Immature natural killer cell (primary cell): Measurements from ENCODE around the gene NR2F1. TPM values are rescaled to one million over a fixed set of nuclear protein-coding genes. Genes with fewer than 3 reads are reported as not detected.

Source experiments
- DNase-seq, 3 donors: peaks; one replicate each; pipeline ENCODE4 v3.0.0; 2022; ENCODE audit warnings: mixed read lengths in 1 of 3
- H3K27ac Mint-ChIP-seq, 6 donors: one replicate each; pipeline ENCODE4 v1.8.0; 2020; ENCODE audit warnings: mixed read lengths in 6 of 6, mild to moderate bottlenecking in 5 of 6, inconsistent platforms in 4 of 6, moderate library complexity in 3 of 6
- H3K27me3 Mint-ChIP-seq, 3 donors: one replicate each; pipeline ENCODE4 v1.8.0; 2020 to 2021; ENCODE audit warnings: low read depth in 3 of 3, mild to moderate bottlenecking in 3 of 3, mixed read lengths in 3 of 3, moderate library complexity in 3 of 3, inconsistent platforms in 1 of 3
- H3K36me3 Mint-ChIP-seq, 3 donors: one replicate each; pipeline ENCODE4 v1.8.0; 2020; ENCODE audit warnings: mixed read lengths in 3 of 3, inconsistent platforms in 2 of 3, mild to moderate bottlenecking in 2 of 3
- H3K4me1 Mint-ChIP-seq, 2 donors: one replicate each; pipeline ENCODE4 v1.8.0; 2020; ENCODE audit warnings: inconsistent platforms in 2 of 2, mild to moderate bottlenecking in 2 of 2, mixed read lengths in 2 of 2, moderate library complexity in 1 of 2
- H3K4me3 Mint-ChIP-seq, 5 donors: one replicate each; pipeline ENCODE4 v1.8.0; 2020; ENCODE audit warnings: mild to moderate bottlenecking in 5 of 5, mixed read lengths in 5 of 5, inconsistent platforms in 3 of 5, moderate library complexity in 3 of 5
- H3K9me3 Mint-ChIP-seq, 6 donors: one replicate each; pipeline ENCODE4 v1.8.0; 2020; ENCODE audit warnings: mild to moderate bottlenecking in 6 of 6, mixed read lengths in 6 of 6, inconsistent platforms in 4 of 6, moderate library complexity in 3 of 6
- polyA plus RNA-seq, 3 donors: library from polyadenylated mRNA; unstranded; fragments of 300-500 nt; fragmentation: Illumina TruSeq; gene quantifications; one replicate each; pipeline ENCODE4 v1.2.3, GENCODE V29; 2021

The NR2F1 gene
- polyA plus RNA-seq, 3 donors from 2014 or later: not detected

DNA sequence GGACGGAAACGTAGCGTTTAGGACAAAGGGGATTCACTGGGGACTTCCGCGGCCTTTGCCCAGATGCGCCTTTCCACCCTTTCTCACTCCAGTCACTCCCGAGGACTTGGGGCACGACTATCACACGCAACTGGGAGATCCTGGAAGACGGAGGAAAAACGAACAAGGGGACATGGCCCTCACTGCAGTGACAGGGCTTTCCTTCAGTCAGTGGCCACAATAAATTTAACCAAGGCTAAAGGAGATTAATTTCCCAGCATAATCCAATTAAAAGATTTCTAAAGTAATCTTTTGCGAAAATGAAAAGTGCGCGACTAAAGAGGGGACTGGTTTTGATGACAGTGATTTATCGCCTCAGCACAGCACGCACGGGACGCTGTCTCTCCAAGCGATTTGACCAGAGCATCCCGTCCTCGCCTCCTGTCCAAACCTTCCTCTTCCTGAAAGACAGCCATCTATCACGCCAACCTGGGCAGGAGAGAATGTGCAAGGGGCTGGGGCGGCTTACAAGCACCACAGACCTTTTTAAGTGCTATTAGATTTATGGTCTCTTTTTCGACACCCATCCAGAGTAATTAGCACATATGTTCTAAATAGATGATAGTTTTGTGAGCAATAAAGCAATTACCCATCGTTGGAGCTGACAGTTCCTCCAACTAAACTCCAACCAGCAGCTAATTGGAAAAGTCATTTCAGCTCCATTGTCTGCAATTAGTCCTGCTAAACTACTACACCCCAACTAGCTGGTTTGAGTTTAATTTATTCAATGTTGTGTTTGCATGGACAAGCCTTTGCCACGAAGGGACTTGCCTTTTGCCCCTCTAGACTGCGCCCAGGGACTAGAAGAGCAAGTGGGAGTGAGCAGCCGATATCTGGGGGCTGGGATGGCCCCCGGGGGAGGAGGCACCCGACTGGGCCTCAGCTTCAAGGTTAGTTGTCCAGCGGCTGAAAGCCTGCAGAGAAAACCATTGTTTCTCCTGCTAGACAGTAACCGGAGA lies 9.4 kb upstream of the NR2F1 start:
- Mint-ChIP-seq H3K9me3 (peaks cover 0 to 9% (median 0%) of the 10 kb centered on the region in 6 donors), H3K27ac (no peak overlapping the region), H3K4me3 (peak overlapping the region in 1 of 5 donors; percentile 38), H3K4me1 (peaks cover 24 to 40% of the 10 kb centered on the region in 2 donors), H3K27me3 (peaks cover 23 to 73% (median 54%) of the 10 kb centered on the region in 3 donors), H3K36me3 (no peaks in the 10 kb centered on the region)
- DNase-seq: no peak

GRCh38 chr5:93574491-93575305 lies 8.3 kb upstream of the NR2F1 start:
- DNase-seq: no peak
- Mint-ChIP-seq H3K27ac (no peak overlapping the region), H3K4me3 (no peak overlapping the region), H3K27me3 (peaks cover 23 to 70% (median 48%) of the 10 kb centered on the region in 3 donors), H3K4me1 (peaks cover 26 to 38% of the 10 kb centered on the region in 2 donors), H3K9me3 (peaks cover 0 to 4% (median 0%) of the 10 kb centered on the region in 6 donors), H3K36me3 (no peaks in the 10 kb centered on the region)

GRCh38 chr5:93575461-93576414 lies 7.3 kb upstream of the NR2F1 start:
- DNase-seq: no peak
- H3K27ac Mint-ChIP-seq: no peak overlapping the region
- H3K27me3 Mint-ChIP-seq: peaks cover 17 to 68% (median 46%) of the 10 kb centered on the region in 3 donors
- no peaks in the 10 kb centered on the region for H3K36me3 Mint-ChIP-seq
- H3K4me1 Mint-ChIP-seq: peaks cover 30 to 37% of the 10 kb centered on the region in 2 donors
- H3K4me3 Mint-ChIP-seq: no peak overlapping the region
- peaks cover 0 to 6% (median 0%) of the 10 kb centered on the region in 6 donors for H3K9me3 Mint-ChIP-seq

- H3K4me1 Mint-ChIP-seq: peaks cover 22 to 30% of the 10 kb centered on the region in 2 donors
- peaks cover 17 to 58% (median 35%) of the 10 kb centered on the region in 3 donors for H3K27me3 Mint-ChIP-seq
- no peak overlapping the region for H3K4me3 Mint-ChIP-seq
- DNase-seq: no peak
- peaks cover 0 to 5% (median 0%) of the 10 kb centered on the region in 6 donors for H3K9me3 Mint-ChIP-seq
- no peaks in the 10 kb centered on the region for H3K36me3 Mint-ChIP-seq
- H3K27ac Mint-ChIP-seq: no peak overlapping the region
Measured at GRCh38 chr5:93576994-93577853, 5.8 kb upstream of the NR2F1 start.

DNA sequence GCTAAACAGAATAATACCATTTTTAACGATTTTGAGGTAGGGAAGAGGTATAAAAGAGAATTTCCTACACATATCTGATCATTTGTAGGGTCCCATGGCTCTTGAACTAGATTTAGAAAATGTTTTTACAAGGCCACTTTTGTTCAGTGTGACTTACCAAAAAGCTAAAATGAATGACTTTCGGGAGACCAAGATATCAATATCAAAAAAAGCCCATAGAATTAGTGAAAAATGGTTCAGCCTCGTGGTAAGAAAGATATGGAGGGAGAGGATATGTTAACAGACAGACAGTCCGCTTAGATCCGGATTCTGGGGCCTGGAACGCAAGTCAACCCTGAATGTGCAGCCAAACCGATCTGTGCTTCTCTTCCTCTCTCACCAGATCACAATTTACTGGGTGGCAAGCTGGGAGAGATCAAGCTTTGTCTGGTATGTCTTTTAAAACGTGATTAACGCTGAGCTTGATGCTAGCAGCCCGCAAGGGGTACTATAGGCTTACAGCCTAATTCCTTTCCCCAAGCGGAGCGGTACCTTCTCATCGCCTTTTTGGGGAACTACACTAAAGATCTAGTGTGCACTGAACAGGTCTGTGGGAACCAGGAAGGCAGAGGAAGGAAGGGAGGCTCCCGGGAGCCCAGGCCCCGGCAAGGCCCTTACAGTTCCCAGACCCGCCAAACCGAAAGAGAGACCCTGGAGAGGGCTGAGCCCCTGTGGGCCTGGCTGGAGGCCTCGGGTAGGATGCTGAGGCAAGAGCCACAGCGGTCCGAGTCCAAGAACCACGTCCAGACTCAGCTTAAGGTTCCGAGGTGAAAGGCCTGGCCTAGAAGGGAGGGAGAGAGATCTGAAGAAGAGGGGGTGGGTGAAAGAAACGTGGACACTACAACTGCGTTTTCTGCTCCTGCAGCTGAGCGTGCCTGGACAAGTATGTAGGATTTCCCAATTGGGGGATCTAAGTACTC lies 4.9 kb upstream of the NR2F1 start:
- H3K27ac Mint-ChIP-seq: no peak overlapping the region
- H3K4me1 Mint-ChIP-seq: peaks cover 22 to 30% of the 10 kb centered on the region in 2 donors
- peak overlapping the region in 4 of 5 donors; percentile 46 to 57 (median 50) for H3K4me3 Mint-ChIP-seq
- peaks cover 17 to 50% (median 27%) of the 10 kb centered on the region in 3 donors for H3K27me3 Mint-ChIP-seq
- H3K36me3 Mint-ChIP-seq: no peaks in the 10 kb centered on the region
- H3K9me3 Mint-ChIP-seq: peaks cover 0 to 5% (median 0%) of the 10 kb centered on the region in 6 donors
- no peak for DNase-seq

- no peak overlapping the region for H3K27ac Mint-ChIP-seq
Measured at GRCh38 chr5:93578813-93579691, 4.0 kb upstream of the NR2F1 start.

DNA sequence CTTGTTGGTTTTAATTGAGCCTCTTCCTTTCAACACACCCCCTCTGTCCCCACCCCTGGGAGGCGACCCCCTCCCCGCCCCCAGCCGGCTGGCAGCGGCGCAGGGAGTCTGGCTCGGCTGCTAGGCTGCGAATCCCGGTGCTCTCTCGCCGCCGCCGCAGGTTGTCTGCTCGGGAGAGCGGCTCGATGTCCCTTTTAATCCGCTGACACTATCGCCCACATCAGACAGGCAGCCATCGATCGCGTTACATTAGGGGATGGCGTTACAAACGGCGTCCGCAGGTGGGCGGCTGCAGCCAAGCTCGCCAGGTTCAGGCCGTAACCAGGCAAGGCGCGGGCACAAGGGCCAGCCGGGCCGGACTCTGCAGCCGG lies 3.3 kb upstream of the NR2F1 start:
- Mint-ChIP-seq H3K9me3 (peaks cover 0 to 2% (median 0%) of the 10 kb centered on the region in 6 donors), H3K27ac (no peak overlapping the region), H3K27me3 (peaks cover 11 to 36% (median 20%) of the 10 kb centered on the region in 3 donors), H3K4me3 (peak overlapping the region in 1 of 5 donors; percentile 69), H3K36me3 (no peaks in the 10 kb centered on the region), H3K4me1 (peaks cover 24 to 30% of the 10 kb centered on the region in 2 donors)
- DNase-seq: no peak

More at GRCh38 chr5:93578813-93579691, 4.0 kb upstream of the NR2F1 start:
- Mint-ChIP-seq H3K4me3 (peak overlapping the region; percentile 46 to 57 (median 47)), H3K36me3 (no peaks in the 10 kb centered on the region), H3K4me1 (peaks cover 24 to 30% of the 10 kb centered on the region in 2 donors), H3K27me3 (peaks cover 15 to 43% (median 20%) of the 10 kb centered on the region in 3 donors), H3K9me3 (peaks cover 0 to 2% (median 0%) of the 10 kb centered on the region in 6 donors)
- DNase-seq: no peak

DNA sequence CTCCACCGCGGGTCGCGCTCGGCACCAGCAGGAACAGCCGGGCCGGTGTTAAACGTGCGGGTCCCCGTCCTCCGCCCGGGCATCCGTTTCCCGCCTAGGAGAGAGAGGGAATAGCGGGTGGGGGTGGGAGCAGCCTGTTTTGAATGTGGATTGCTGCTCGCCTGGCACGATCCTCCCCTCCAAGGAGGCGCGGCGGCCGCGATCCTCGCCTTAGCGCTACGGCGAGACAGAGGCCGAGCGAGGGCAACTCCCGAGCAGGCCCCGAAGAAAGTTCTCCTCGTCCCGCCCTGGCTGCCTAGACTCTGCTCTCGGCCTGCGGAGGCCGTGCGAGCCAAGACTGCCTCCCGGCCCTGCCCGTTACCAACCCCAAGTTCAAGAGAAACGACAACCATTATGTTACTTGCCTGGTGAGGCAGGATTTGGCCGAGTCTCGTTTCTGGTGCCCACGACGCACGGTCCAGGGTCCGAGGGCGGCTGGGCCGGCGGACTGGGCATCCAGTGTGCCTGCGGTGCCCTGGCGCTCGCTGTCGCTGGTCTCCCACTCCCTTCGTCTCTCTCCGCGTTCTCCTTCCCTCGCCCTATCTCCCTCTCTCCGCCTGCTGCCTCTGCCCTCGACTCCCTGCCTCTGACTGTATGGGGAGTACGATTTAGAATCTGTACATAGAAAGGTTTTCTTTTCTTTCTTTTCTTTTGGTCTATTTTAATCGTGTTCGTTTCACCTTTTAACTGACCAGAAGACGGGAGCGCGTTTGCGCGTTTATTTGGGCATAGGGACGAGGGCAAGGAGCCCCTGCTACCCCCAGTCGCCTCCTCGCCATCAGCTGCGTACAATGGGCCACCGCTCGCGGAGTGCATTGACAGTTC lies 2.7 kb upstream of the NR2F1 start:
- Mint-ChIP-seq H3K36me3 (no peaks in the 10 kb centered on the region), H3K27ac (peak overlapping the region in 1 of 6 donors; percentile 23), H3K27me3 (peaks cover 7 to 38% (median 16%) of the 10 kb centered on the region in 3 donors), H3K9me3 (peaks cover 0 to 2% (median 0%) of the 10 kb centered on the region in 6 donors), H3K4me1 (peaks cover 26 to 30% of the 10 kb centered on the region in 2 donors), H3K4me3 (peak overlapping the region in 1 of 5 donors; percentile 88)
- no peak for DNase-seq

DNA sequence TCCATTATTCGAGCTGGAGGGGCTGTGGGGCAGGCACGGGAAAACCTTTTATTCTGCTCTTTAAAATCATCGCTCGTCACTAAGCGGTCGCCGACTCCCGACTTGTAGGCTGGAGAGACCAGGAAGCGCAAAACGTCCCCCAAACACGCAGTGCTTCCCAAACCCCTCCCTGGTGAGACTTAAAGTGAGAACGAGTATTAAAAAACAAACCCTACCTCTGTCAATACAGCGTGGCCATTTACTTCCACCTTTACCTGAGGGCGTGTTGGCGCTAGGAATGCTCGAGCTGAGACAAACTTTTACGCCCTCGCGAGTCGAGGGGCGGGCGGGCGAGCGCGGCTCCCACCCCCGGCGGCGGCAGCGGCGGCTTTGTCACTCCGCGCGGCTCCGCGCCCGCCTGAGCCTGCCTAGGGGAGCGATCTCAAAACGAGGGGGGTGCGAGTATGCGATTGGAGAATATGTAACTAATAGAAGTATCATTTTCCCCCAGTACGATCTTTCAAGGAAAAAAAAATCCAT lies 2.0 kb upstream of the NR2F1 start, which contains the start of gene NR2F1-AS1:
TSS of gene NR2F1-AS1 (minus strand) at position 293 of the 519 bp plus-strand sequence.
- no peak for DNase-seq
- H3K27me3 Mint-ChIP-seq: peaks cover 11 to 40% (median 19%) of the 10 kb centered on the region in 3 donors
- peaks cover 30 to 36% of the 10 kb centered on the region in 2 donors for H3K4me1 Mint-ChIP-seq
- peaks cover 0 to 2% (median 0%) of the 10 kb centered on the region in 6 donors for H3K9me3 Mint-ChIP-seq
- H3K27ac Mint-ChIP-seq: peak within 1 kb of the TSS in 1 of 6 donors; percentile 23
- H3K4me3 Mint-ChIP-seq: peak within 1 kb of the TSS in 1 of 5 donors; percentile 88
- peaks cover 0 to under 1% (median 0%) of the 10 kb centered on the region in 3 donors for H3K36me3 Mint-ChIP-seq
